ENCODE measurements around the gene RIN3.

- TF ChIP-seq CTCF (IDR thresholded peaks at IDR 0.05) (no peak), POLR2A (IDR thresholded peaks at IDR 0.05) (no peak)
Observed at GRCh38 chr14:92657457-92658142, 144.0 kb downstream of the RIN3 start.

All from Peyer's patch (tissue), 4 donors.